T-helper 2 cell treated with Interferon-gamma antibody and Interleukin-4, amounts not matched to agents 100 ng/mL and 5 ng/mL, for 36 hours (primary cell): Measurements from ENCODE around the gene PDE4B. TPM values are rescaled to one million over a fixed set of nuclear protein-coding genes. Genes with fewer than 3 reads are reported as not detected.
"Not testable (repeated sequence)": the region's sequence is repeated elsewhere in the genome, so short reads cannot be mapped to it uniquely, and the experiment has no call there.

Experiments
- intact Hi-C: fragments of 100-400 bp; cut with micrococcal nuclease; formaldehyde crosslinking; loops from one replicate; pipeline ENCODE4 v1.15.1; 2023
- total RNA-seq: library from RNA; stranded (reverse); gene quantifications from 2 replicates; pipeline ENCODE4 v1.2.3, GENCODE V29; 2022

Gene PDE4B
- total RNA-seq, 1 donor from 2014 or later, result 16.9 TPM

GRCh38 chr1:65813956-65814355 lies 21.3 kb downstream of the PDE4B start:
- intact Hi-C loops, result loop anchor here (2.0 to 10.0 kb wide), 6 partner anchors 471 to 1613 kb away; no protein-coding TSS in a partner anchor

DNA sequence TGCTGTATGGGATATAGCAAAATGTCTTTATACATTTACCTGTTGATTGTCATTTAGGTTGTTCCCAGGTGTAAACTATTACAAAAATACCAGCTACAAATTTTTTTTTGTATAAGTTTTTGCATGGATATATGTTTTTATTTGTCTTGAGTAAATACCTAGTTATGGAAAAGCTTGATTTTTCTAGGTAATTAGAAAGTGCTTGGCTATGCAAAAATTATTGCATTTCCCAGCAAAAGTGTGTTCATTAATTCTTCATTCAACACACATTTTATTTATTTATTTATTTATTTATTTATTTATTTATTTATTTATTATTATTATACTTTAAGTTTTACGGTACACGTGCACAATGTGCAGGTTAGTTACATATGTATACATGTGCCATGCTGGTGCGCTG lies 22.1 kb downstream of the PDE4B start:
- intact Hi-C loops, result loop anchor here (5.0 to 10.0 kb wide), 4 partner anchors 470 to 1613 kb away; no protein-coding TSS in a partner anchor

DNA sequence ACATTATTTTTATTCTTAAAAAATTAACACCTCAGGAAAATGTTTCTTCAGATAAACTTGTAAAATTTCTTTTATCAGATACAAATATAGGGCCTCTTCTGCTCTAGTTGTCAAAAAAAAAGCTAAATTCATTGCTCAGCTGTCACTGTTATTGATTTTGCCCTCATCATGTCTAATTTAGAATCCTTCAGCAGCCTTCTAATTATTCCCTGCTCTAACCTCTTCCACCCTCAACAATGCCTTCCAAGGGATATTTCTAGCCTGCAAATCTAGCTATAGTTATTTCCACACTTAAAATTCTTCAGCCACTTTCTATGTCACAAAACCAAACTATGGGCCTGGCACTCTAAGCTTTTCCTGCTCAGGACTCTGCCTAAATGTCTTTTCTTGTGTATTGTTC lies 25.2 kb downstream of the PDE4B start:
- intact Hi-C loops, result loop anchor here (10.0 kb wide), 2 partner anchors 467 to 563 kb away; no protein-coding TSS in a partner anchor

GRCh38 chr1:65818966-65819365 lies 26.3 kb downstream of the PDE4B start:
- intact Hi-C loops, result loop anchor here (10.0 kb wide), 2 partner anchors 466 to 564 kb away; no protein-coding TSS in a partner anchor

GRCh38 chr1:65820983-65821382 lies 28.3 kb downstream of the PDE4B start:
- intact Hi-C loops, result no loop called here

- intact Hi-C loops, result no loop called here
Measured at GRCh38 chr1:65821386-65821785, 28.7 kb downstream of the PDE4B start.

DNA sequence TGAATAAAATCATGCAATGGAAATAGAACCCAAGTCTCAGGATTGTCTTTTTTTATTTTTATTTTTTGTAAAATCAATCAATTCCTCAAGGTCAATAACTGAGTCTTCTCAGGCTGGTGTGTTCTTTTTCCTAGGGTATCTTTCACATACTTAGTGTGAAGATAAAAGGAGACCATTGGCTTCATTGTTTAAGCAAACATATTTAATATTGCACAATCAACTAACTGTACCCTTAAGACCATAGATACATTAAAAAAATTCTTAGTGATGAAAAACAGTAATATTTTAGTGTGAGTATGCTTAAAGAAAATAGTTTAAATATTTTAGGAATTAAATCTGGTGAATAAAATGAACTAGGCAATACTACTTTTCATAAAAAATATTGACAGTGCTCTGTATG lies 31.4 kb downstream of the PDE4B start:
- intact Hi-C loops, result no loop called here

DNA sequence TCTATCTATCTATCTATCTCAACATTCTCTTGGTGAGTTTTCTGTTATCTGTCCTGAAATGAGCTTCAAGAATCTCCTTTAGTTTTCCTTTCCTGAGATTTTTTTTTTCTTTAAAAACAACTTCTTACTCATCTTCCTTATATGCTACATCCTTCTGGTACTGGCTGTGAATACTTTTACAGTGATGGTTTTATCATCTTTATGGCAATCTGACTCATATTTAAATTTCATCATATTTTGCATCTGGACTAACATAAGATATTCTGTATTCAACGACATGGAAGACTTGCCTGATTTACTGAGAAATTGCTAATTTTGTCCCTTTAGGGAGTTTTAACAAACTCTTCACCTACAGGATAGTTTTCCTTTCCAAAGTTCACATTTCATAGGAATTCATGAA lies 33.0 kb downstream of the PDE4B start:
- intact Hi-C loops, result no loop called here

DNA sequence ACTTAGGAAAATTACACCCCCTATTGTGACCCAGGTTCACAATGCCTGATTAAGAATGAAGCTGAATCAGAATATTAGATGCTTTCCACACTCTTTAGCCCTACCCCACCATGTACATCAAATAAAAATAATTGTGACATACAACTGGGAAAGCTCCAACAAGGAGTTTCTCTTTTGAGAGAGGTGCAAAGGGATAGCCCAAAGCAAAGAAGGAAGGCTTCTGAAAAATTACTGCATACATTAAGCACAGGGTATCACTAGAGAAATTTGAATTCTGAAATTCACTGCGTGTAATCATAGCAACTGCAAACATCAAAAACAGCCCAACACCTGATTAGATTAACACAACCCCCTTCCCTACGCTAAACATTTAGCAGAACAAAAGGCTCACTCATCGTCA lies 34.1 kb downstream of the PDE4B start:
- intact Hi-C loops, result no loop called here

- intact Hi-C loops, result no loop called here
Measured at GRCh38 chr1:65827346-65827745, 34.7 kb downstream of the PDE4B start.

GRCh38 chr1:65830306-65830705 lies 37.6 kb downstream of the PDE4B start:
- intact Hi-C loops, result loop anchor here (1.0 kb wide), 1 partner anchor 18 kb away; no protein-coding TSS in a partner anchor

DNA sequence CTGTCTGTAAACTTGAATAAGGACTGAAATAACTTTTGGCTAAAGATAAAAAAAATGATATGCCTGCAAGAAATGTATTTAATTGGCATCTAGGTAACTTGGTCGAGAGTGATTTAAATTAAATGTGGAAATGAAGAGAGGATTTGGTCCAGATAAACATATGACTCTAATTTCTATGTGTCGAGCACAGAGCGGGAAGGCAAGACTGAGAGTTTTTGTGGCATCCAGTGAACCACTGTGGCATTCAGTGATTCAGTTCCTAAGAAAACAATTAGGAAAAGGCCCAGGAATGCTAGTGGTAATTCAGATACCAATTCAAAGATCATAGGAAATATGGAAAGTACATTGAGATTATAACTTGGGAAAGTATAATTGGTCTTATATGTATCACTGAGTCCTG lies 39.6 kb downstream of the PDE4B start:
- intact Hi-C loops, result no loop called here

GRCh38 chr1:65836686-65837085 lies 44.0 kb downstream of the PDE4B start:
- intact Hi-C loops, result no loop called here

DNA sequence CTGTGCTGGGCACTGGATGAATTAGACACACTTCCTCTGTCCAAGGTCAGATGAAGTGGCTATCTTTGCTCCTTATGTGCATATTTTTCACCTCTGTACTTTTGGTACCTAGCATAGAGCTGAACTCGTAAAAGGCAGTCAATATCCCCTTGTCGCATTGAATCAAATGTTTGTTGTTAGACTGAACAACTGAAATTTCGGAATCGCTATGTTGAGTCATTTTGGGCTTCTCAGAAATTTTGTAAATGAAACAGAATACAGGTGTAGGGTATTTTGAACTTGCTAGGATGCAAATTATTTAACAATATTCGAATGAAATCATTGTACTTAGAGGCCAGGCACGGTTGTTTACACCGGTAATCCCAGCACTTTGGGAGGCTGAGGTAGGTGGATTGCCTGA lies 48.0 kb downstream of the PDE4B start:
- intact Hi-C loops, result no loop called here

GRCh38 chr1:65844296-65844695 lies 51.6 kb downstream of the PDE4B start:
- intact Hi-C loops, result no loop called here

DNA sequence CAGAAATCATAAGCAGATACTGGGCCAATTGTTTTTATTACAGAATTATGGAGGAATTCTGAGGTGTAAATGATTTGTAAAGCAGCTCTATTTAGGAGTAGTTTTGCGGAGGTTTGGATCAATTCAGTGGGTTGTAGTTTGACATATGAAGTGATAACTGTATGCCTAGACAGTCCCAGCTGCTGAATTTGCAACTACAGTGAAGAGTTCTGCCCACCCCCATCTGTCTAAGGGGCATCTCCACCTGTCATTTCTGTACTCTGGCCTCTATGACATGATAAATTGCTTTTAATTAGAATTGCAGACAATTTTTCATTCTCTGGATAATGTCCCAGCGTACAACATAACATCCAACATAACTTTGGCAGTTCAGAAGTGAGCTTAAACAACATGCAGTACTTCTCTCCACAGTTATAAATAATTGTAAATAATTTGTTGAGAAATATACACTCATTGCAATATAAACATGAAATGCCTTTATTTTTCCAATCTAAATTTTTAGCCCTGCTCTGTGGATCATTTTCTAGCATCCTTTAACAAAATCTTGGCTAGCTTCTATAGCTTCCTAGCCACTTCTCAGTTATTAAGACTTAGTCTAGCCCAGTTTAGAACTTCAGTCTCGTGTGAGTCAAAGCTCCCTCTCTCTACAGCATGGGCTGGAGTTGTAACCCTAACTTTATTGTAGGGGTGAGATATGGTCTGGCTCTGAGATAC lies 52.3 kb downstream of the PDE4B start:
- intact Hi-C loops, result no loop called here

DNA sequence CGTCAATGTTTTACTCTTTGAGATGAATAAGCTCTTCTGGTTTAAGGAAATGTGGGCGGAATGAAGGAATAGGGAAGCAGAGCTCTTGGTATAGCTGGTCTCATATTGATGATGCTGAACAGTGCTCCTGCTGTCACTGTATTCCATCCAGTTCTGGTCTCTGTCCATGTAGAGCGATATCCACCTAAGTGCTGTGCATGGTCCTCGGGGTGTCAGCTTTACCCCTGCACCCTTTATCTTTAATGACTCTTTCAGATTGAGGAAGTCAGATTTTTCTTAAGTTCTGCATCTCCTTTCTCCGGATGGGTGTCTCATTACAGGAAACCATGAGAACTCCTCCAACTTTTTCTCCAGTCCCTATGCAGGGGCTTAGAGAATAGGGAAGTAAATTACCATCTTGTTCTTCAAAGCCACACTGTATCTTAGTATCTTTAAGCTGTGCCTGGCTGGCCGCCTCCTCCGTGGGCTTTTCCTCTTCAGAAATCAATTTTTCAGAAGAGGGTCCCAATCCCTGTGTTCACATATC lies 52.9 kb downstream of the PDE4B start:
- intact Hi-C loops, result no loop called here

GRCh38 chr1:65846866-65847265 lies 54.2 kb downstream of the PDE4B start:
- intact Hi-C loops, result no loop called here

GRCh38 chr1:65850281-65850680 lies 57.6 kb downstream of the PDE4B start:
- intact Hi-C loops, result no loop called here

DNA sequence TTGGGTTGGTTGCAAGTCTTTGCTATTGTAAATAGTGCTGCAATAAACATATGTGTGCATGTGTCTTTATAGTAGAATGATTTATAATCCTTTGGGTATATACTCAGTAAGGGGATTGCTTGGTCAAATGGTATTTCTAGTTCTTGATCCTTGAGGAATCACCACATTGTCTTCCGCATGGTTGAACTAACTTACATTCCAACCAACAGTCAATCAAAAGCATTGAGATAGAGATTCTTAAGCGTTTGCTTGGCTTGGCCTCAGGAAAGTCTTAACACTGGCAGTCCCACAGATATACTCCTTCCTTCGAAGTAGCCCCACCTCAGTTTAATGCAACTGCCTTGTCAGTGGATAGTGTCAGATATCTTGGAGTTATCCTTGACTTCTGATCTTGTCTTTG lies 63.9 kb downstream of the PDE4B start:
- intact Hi-C loops, result not testable (repeated sequence)

DNA sequence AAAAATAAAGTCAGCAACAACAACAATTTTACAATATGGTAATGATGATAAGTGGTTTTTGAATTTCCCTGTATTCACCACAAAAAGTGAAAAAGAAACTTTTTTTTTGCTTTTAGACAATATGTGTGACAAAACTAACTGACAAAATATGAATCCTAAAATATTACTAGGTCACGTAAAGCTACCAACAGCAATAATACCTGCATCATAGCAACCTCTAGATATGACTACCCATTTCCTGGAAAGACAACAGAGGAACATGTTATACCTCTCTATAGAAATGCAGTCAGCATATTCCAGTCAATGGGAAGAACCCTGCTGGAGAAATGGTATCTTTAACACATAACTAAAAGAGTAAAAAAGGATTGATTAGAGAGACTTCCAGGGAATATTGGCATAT lies 73.7 kb downstream of the PDE4B start:
- intact Hi-C loops, result loop anchor here (1.0 kb wide), 1 partner anchor 54 kb away; no protein-coding TSS in a partner anchor

DNA sequence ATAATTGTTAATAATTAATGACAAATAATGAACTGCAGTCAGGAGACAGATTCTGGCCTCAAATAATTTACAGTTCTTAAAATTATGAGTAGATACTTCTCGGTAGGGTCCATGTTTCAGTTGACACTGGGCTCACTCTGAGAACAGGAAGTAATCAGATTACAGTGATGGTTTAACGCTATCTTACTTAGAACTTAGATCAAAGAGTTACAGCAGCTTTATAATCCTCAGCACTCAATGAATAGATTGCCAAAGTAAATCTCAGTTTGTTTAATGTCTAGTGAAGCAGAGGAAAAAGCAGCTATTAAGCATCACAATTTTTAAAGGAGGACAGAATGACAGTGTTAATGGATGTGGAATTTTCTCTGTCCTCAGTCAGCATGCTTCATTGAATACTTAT lies 79.6 kb downstream of the PDE4B start:
- intact Hi-C loops, result no loop called here

- intact Hi-C loops, result not testable (repeated sequence)
Measured at GRCh38 chr1:65878342-65878741, 85.6 kb downstream of the PDE4B start.
